NCI-H2171 (cell line): ENCODE measurements around the gene COL25A1.
A peak's percentile ranks its signal among the peaks of the same experiment; 100 is the strongest.

Experiments
- DNase-seq: peaks from one replicate; lab custom pipeline; 2025; lab: John Stamatoyannopoulos, UW

The COL25A1 gene

DNA sequence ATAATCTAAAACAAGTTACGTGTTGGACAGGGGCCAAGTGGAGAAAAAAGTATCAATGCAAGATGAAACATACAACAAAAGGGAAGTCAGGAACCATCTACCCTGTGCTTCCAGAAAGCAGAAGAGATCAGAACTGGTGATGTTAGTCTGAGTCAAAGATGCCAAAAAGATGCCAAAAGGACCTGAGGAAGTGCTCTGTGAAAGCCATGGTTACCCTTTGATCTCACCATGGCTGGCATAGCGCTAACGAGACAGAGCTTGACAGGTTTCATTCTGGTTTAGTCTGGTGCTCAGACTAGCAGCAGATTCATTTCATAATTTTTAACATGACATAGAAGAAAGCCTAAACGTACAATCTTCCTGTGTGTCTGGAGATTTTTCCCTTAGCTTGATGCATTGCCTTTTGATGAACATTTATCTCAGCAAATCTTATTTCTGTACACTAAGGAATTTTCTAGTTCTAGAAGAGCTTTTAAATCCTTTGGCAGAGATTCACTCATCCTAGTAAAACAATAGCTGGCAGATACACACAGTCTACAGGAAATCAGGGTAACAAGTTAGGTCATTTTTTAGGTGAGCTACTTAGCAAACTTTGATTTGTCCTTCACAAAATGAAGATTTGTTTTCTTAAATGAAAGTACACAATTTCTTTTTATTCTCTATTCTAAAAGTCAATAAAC is 87.7 kb downstream of the COL25A1 start:
- DNase-seq = no peak

DNA sequence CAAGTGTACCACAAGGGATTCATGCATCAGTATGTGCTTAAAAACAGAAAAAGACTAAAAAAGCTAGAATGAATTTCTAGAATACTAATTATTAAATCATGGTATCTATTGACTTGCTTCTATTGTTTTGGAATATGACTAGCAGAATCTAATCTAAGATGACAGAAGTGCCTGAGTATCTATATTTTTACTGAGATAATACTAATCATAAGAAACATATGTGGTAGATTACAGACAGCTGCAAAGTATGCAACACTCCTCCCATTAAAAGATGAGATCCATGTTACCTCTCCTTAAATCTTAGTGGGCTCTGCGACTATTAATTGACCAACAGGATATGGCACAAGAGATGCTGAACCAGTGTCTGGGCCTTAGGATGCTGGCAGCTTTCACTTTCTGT is 89.4 kb downstream of the COL25A1 start:
- DNase-seq = no peak

DNA sequence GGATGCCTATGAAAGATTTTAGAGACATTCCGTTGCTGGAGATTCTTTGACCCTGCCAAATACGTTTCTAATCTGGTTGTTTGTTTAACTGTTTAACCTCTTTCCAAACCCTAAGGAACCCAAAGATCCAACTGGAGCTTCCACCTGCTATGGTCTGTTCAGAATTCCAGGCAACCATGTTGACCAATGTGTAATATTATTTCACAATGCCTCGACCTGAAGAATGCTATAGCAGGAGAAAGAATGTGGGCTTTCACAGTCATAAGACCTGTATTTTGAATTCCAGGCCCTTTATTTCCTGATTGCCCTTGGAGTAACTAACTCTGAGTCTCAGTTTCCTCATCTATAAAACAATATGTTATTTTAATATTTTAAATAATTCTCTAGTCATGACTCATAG is 90.8 kb downstream of the COL25A1 start:
- no peak for DNase-seq

DNA sequence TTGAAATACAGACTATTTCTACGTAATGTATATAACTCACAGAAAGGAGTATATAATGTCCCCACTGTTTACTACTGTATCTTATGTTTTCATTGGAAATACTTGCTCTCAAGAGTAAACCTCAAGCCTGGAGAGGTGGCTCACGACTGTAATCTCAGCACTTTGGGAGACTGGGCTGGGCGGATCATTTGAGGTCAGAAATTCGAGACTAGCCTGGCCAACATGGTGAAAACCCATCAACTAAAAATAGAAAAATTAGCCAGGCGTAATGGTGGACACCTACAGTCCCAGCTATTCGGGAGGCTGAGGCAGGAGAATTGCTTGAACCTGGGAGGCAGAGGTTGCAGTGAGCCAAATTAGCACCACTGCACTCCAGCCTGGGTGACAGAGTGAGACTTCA is 92.8 kb downstream of the COL25A1 start:
- DNase-seq = no peak

DNA sequence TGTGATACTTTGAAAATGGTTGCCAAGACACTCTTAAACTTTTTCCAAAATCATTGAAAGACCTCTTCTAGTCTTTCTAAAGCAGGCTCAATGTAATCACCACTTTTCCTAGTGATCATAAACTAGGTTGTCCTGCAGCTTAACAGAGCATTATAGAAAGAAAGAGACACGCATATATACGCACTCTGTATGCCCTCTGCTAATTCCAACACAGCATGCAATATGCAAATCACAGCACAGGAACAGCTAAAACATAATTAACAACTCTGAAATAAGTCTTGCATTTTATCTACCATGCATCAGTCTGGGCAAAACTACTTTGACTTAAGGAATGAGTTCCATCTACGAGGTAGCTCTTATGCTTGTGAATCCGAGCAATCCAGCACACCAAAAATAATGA is 94.6 kb downstream of the COL25A1 start:
- no peak for DNase-seq

DNA sequence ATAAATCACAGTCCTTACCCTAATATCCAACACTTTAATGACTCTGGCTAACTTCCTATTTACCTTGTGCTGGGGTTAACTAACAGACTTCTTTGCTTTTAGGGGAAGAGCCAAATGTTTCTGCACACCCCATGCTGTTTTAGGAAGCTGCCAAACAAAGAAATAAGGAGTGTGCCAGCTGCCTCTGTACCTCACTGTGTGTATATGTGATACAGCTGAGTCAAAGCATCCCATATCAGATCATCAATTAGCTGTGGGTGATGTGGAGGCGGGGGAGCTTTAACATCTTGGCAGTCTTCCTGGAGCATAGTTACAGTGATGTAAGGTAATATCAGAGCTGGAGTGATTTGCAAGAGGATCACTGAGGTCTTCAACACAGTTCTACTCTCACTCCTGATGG is 95.4 kb downstream of the COL25A1 start:
- DNase-seq = peak; percentile 49

DNA sequence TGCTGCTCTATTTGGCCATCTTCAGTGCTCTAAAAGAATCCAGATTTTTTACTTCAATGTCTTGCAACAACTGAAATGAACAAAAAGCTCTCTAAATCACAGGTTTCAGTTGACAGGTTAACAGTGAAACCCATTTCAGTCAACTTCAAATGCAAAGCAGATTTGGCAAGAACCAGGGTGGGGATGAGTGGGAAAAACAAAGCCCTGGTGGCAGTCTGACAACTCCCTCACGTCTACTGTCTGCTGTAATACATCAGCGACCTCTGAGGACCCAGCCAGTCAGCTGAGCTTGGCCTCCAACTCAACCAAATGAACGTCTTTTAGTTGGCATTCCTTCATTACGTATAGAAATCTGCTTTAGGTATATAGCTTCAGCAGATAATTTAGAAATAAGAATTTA is 95.8 kb downstream of the COL25A1 start:
- DNase-seq = no peak

DNA sequence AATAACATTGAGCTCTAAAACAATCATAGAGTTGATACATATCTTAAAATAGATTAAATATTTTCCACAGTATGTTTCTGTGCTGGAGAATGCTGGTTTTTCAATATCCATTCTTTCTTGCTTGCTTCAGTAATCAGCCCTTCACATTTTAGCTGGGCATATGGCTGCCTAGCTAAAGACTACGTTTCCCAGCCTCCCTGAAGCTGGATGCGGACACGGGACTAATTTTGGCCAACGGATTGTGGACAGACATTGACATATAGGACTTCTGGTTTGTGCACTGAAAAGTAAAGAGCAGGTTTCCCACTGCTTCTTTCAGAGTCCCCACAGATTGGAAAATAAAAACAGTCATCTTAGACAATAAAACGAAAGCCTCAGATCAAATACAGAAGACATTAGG is 97.3 kb downstream of the COL25A1 start:
- DNase-seq = no peak

DNA sequence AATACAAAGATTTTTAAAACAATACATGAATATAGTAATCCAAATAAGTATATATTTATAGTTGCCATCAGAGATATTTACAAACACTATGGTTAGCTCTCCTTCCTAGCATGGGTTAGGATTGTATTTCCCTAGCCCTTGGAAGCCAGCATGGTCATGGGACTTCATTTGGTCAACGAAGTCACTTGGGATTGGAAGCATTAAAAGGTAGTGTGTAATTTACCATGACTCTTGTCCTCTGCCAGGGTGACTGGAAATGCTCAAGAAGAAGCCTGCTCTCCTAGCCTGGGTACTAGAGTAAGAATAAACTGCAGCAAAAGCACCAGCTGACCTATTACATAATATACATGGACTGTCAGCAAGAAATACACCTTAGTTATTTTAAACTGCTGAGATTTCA is 102.9 kb downstream of the COL25A1 start:
- DNase-seq = no peak

DNA sequence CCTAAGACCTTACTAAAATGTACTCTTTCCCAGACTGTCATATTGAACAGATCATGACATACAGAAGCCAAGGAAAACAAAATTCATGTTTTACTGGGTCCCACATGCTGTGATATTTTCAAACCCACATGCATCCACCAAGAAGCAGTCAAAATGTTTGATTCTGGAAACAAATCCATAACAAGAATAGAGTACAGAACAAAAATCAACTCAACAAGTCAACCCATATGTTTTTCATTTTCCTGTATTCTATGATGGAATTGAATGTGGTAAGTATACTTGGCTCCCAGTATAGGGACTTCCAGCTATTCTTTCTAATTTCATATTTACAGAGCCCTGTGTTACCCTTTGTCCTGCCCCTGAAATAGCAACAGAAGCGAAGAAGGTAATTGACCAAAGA is 106.8 kb downstream of the COL25A1 start:
- DNase-seq = no peak

DNA sequence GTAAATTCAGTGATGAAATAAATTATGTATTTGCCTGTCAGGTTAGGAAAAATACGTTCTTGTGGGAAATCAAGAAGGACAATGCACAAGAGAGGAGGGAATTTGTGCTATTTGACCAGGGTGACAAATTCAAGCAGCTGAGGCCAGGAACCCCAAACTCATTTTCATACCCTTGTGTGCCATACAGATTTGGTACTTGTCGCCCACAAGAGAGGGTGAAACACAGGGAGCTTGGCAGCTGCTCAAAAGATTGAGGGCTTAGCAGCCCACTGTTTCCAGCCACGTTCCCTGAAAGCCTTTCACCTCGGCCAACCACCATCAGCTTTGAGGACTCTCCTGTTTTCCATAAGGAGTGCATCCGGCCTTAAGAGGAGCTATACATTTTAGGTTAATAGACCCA is 111.2 kb downstream of the COL25A1 start:
- no peak for DNase-seq

DNA sequence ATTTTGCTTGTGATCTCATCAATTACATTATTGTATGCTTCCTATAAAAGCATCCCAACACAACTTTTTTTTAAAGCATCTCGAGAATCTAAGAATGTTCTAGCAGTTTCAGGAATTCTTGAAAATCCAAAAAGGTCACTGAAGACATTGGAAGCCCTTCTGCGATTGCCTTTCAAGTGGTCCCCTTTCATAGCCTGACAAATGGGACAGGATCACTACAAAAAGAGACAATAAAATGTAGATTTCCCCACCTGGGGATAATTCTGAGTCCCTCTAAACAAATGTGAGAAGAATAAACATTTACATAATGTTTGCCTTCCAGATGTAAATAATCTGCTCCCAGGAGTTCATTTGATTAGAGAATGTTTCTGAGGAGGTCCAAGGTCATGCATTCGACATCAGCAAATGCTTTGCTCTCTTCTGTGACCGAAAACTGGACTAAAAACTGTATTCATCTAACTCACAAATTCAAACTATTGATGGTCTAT is 116.0 kb downstream of the COL25A1 start:
- DNase-seq = no peak

DNA sequence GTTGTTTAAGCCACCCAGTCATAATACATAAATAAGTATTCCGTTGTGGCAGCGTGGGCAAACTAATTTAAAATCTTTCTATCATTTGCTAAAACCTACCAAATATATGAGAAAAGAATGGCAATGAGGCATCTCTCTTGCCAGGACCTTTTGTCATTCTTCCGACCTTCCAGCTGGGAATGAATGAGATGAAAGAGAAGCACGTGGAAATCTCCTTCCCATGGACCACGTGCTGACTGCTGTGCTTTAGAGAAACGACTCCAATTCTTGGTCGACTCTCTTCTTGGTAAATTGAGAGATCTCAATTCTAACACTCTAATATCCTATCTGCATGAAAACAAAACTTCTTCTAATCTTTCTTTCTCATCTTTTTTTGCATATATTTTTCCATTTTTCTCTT is 116.5 kb downstream of the COL25A1 start:
- no peak for DNase-seq

DNA sequence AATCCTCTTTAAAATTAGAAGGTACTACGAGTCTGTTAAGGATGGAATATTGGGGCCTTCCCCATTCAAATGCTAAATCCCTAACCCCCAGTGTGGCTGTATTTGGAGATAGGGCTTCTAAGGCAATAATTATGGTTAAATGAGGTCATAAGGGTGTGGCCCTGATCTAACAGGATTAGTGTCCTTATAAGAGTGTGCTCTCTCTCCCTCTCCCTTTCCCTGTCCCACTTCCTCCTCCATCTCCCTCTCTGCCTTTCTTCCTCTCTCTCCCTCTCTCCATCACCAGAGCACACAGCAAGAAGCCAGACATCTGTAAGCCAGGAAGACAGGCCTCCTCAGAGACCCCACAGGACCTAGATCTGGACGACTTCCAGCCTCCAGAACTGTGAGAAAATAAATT is 116.9 kb downstream of the COL25A1 start:
- no peak for DNase-seq

DNA sequence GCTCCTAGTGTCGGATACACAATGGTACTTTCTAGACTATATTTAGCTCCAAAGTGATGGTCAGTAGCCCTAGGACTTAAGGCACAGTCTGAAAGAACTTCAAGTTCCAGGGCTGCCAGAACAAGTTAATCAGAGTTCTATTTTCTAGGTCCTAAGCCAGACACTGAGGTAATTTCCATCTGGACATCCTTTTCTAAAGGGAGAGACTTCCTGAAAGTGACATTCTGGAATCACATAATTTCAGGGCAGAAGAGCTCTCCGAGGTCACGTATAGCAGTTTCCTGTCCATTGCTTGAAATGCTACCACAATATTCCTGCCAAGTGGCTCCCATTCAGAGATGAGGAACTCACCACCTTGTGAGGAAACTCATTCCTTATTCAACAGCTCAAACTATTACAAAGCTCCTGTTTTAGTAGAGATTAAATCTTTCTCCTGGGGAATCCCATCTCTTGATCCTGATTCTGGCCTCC is 117.9 kb downstream of the COL25A1 start:
- DNase-seq = no peak

DNA sequence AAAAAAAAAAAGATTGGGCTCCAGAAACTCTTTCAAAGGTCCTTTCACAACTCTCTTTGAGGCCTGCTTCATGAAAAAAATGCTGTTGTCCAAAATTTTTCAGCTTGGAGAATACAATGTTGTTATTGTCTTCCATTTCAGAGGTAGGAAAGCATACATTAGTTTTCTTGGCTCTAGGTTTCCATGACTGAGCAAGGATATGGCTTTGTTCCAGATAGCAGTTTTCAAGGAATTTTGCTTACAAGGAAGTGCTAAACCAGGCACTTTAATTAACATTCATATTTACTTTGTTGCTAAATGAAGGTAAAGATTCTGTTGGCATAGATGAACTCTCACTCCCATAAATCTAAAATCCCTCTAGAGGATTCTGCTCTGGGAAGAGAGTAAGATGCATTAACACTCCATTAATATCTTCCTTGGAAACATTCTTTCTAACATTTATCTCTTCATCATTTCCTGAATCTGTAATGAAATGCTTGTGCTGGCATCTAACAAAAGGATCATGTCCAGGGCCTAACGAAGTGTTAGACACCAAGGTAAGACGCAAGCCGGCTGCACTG is 118.4 kb downstream of the COL25A1 start:
- no peak for DNase-seq

DNA sequence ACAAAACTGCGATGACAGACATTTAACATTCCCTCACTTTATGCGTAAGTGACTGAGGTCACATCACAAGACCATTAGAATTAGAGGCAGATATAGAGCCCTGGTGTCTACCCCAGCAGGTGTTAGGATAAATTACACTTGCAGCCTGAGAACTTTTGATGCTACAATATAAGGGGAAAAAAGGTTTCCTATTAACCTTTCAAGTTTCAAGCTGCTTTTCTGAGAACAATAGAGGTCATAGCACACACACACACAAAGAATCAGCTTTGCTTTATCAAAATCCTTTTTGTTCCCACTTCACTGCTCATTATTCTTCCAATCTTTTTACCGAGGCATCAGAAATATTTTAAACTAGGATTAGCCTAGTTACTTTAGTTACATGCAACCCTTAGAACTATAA is 119.8 kb downstream of the COL25A1 start:
- DNase-seq = no peak

DNA sequence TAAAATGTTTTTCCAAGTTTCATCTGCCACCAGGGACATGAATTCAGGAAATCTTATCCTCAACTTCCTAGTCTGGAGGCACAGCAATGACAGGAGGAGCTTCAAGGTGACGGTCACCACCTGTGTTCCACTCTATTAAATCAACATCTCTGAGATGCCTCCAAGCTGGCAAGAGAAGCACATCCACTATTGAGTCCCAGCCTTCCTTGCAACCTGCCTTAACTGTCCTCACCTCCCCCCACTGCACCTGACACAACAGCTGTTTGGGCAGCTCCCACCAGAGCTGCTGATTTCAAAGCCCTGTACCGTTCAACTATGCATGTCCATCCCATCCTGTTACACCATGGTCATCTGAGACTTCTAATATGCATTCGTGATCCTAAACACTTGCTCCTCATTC is 123.4 kb downstream of the COL25A1 start:
- DNase-seq = no peak

DNA sequence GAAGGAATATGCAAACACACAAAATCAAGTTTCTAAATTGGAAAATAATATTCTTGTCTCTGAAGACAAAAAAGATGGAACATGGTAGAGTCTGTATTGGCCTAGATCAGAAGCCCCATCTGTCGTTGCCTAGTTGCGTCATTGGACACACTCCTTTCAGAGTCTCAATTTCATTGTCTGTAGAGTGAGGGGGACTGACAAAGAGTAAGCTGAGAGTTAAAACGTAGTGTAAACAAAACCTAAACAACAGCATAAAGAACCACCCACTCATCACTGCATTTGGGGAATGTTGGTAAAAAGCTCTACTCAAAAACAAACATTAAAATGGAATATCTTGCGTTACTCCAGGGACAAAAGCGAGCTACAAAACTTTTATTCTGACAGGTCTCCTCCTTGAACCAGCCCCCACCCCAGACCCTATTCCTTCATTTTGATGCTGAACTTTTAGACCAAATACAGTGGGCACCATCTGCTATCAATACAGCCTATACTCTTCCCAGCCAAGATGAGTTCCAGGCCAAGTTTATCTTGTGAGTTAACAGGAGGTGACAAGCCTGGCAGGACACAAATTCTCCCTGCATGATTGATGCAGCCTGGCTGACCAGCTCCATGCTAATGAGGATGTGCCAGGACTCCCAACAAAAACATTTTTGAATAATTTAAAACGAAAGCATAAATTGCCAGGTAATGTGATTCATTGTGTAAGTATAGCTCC is 125.2 kb downstream of the COL25A1 start:
- no peak for DNase-seq

DNA sequence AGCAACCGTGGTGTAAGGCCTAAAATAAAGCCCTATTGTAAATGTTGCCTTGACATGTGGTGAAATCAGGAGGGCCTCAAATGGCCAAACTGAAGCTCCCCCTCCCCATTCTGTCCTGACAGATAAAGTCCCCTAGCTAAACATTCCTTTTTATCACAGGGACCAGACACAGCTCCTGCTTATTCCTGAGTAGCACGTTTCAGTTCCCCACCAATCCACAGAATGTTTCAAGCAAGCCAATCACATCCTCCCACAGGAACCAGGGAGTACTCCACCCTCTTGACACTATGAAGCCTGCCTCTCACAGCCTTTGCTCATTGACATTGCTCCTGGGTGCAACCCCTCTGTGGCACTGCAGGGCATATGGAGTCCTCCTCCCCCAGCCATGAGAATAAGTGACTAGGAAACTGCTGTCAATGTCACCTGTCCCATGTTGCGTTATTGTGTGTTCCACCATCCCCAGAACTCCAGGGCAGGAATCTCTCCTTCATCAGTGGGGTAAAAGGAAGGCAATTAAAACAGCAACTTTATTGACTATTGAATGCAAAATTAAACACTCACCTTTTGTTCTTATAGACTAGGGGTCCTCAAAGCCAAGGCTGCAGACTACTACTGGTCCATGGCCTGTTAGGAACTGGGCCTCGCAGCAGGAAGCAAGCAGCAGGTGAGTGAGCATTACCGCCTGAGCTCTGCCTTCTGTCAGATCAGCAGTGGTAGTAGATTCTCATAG is 128.1 kb downstream of the COL25A1 start:
- DNase-seq = no peak

DNA sequence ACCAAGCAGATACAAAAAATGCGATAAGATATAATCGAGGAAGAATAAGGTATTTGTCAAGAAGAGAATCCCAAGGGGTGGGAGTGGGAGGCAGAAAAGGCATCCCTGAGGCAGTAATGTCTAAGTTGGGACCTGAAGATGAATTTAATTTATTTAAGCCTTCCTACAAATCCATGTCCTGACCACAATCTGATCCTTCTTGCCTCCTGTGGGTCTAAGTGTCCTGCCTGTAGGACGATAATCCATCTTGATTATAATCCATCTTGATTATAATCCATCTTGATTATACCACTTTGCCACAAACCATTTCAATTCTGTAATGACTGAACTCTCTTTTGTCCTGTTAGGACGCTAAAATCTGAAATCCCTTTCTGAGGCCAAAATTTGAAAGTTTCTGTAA is 130.2 kb downstream of the COL25A1 start:
- no peak for DNase-seq

DNA sequence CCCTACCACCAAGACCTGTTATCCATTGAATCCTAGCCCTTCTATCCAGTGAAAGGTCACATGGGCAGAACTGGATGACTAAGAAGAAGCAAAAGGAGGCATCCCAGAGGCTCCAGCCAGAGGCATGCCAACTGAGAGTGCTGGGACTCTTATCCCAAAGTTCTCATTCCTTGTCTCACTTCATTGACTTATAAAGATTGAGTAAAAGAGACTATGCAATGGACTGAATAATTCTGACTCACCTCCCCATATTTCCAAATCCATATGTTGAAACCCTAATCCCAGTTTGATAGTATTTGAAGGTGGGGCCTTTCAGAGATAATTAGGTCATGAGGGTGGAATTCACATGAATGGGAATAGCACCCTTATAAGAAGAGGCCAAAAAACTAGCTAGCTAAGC is 131.4 kb downstream of the COL25A1 start:
- no peak for DNase-seq

DNA sequence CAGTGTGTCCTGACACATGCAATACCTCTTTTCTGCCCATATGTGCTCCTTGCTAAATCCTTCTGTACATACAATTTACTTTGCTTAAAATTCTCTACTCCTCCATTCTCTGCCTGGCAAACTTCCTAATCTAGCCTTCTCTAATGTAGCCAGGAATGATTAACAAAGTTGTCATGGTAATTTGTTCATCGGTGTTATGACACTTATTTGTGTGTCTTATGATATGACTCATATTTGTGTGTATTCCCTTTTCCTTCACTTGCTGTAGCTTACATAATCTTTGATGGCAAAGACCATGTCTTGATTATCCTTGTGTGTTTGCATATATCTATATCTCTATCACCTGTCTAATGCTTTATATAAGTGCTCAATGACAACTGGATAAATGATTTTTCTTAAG is 133.3 kb downstream of the COL25A1 start:
- DNase-seq = no peak
